HepG2 (cell line): ENCODE results near the gene RPRD2. TPM values are rescaled to one million over a fixed set of nuclear protein-coding genes. Genes with fewer than 3 reads are reported as not detected.
A peak's percentile ranks its signal among the peaks of the same experiment; 100 is the strongest.

Experiments used
- ATAC-seq: fragments of 200-7000 bp; cut with Tn5 transposase; 3 replicates; pipeline ENCODE4 v1.9.1; 2020; ENCODE audit warnings: mild to moderate bottlenecking, moderate library complexity
- BruUV-seq: library from RNA; stranded (reverse); fragments of 400-500 nt; replicated peaks from 2 replicates; lab custom pipeline; 2021; lab: Mats Ljungman, UMichigan
- CTCF ChIA-PET: fragments of 300-600 bp; formaldehyde crosslinking; extraction: SDS; loops from one replicate; lab custom pipeline; 2021; ENCODE audit warnings: low total read pairs, inconsistent platforms, low intra/inter-chr PET ratio; lab: Yijun Ruan, JAX
- POLR2A ChIA-PET: fragments of 350-600 bp; sonication (Branson Sonifier 250); formaldehyde crosslinking; loops from one replicate; lab custom pipeline; 2020; ENCODE audit warnings: antibody characterized with exemption, inconsistent platforms; lab: Yijun Ruan, JAX
- DNase-seq: peaks from one replicate; pipeline ENCODE4 v3.0.0-alpha.2; 2015; ENCODE audit warnings: low spot score
- FAIRE-seq: peaks from 3 replicates; lab custom pipeline; 2011; peaks lifted over from hg19 to GRCh38; lab: Jason Lieb, UNC
- H2AFZ ChIP-seq: one replicate; pipeline ENCODE4 v1.6.1; 2011; ENCODE audit warnings: low read length, inconsistent platforms
- H3K27ac ChIP-seq: fragments of 300-600 bp; 3 replicates; pipeline ENCODE4 v1.8.0; 2011; ENCODE audit warnings: mixed run types, mild to moderate bottlenecking, mixed read lengths, low read length, inconsistent platforms; ENCODE audit not compliant: insufficient read depth; ENCODE audit errors: extremely low read length
- H3K27me3 ChIP-seq, 2 experiments: fragments of 200-600 bp in 1 of 2; 2 replicates in 1 of 2; 3 replicates in 1 of 2; pipeline versions ENCODE4 v1.6.0 to v1.8.0; 2011; ENCODE audit warnings: low read length in 2 of 2, mild to moderate bottlenecking in 2 of 2, moderate library complexity in 2 of 2, inconsistent platforms in 1 of 2; ENCODE audit not compliant: insufficient read depth in 2 of 2, control insufficient read depth in 1 of 2
- H3K36me3 ChIP-seq, 2 experiments: fragments of 200-600 bp in 1 of 2; replicated peaks in 1 of 2; 2 replicates in 1 of 2; 3 replicates in 1 of 2; pipeline versions ENCODE4 v1.5.1 to v1.8.0; 2011; ENCODE audit warnings: low read length in 2 of 2, inconsistent platforms in 1 of 2; ENCODE audit not compliant: insufficient read depth in 2 of 2, control insufficient read depth in 1 of 2
- H3K4me1 ChIP-seq: 2 replicates; pipeline ENCODE4 v1.5.1; 2012; ENCODE audit warnings: low read length, inconsistent platforms; ENCODE audit not compliant: insufficient read depth
- H3K4me2 ChIP-seq: 2 replicates; pipeline ENCODE4 v1.6.0; 2011; ENCODE audit warnings: low read depth, low read length, inconsistent platforms
- H3K4me3 ChIP-seq, 3 experiments: fragments of 200-600 bp in 1 of 3; sonication (generic), shearing (Covaris generic) in 1 of 3; replicated peaks in 1 of 3; 2 replicates each; pipeline ENCODE4 v1.5.1; 2011 to 2016; ENCODE audit warnings: low read length in 3 of 3, inconsistent platforms in 2 of 3, low read depth in 2 of 3, mild to moderate bottlenecking in 2 of 3, control low read depth in 1 of 3, mixed read lengths in 1 of 3; ENCODE audit not compliant: insufficient read depth in 1 of 3
- H3K79me2 ChIP-seq: one replicate; pipeline ENCODE4 v1.6.1; 2011; ENCODE audit warnings: low read length, inconsistent platforms; ENCODE audit not compliant: insufficient read depth
- H3K9ac ChIP-seq: 2 replicates; pipeline ENCODE4 v1.6.0; 2011; ENCODE audit warnings: mild to moderate bottlenecking, low read depth, low read length, inconsistent platforms; ENCODE audit not compliant: insufficient read depth
- H3K9me3 ChIP-seq: 2 replicates; pipeline ENCODE4 v1.5.1; 2012; ENCODE audit warnings: mild to moderate bottlenecking, low read length
- H4K20me1 ChIP-seq: 2 replicates; pipeline ENCODE4 v1.6.0; 2011; ENCODE audit warnings: inconsistent platforms, mild to moderate bottlenecking, low read length, moderate library complexity; ENCODE audit not compliant: insufficient read depth
- AHDC1 ChIP-seq: sonication (generic); formaldehyde crosslinking; IDR thresholded peaks from 2 replicates; pipeline ENCODE4 v1.5.1; 2020; ENCODE audit warnings: mild to moderate bottlenecking, missing genetic modification reagents, borderline replicate concordance
- ARID5B ChIP-seq: IDR thresholded peaks from 2 replicates; pipeline ENCODE4 v1.4.0; 2020; ENCODE audit warnings: mild to moderate bottlenecking, missing genetic modification reagents
- GFI1 ChIP-seq: sonication (generic); formaldehyde crosslinking; IDR thresholded peaks from 2 replicates; pipeline ENCODE4 v1.5.0; 2020; ENCODE audit warnings: missing genetic modification reagents, mild to moderate bottlenecking, borderline replicate concordance
- HMG20B ChIP-seq: conservative IDR thresholded peaks from 2 replicates; pipeline ENCODE4 v1.6.1; 2016; ENCODE audit warnings: missing genetic modification reagents, missing compliant biosample characterization
- ISL2 ChIP-seq: sonication (generic); formaldehyde crosslinking; IDR thresholded peaks from 2 replicates; pipeline ENCODE4 v1.5.0; 2020; ENCODE audit warnings: missing genetic modification reagents
- KDM6A ChIP-seq: IDR thresholded peaks from 2 replicates; pipeline ENCODE4 v1.6.1; 2016; ENCODE audit warnings: low read depth
- MIER3 ChIP-seq: IDR thresholded peaks from 2 replicates; pipeline ENCODE4 v1.6.1; 2016; ENCODE audit warnings: missing compliant biosample characterization, borderline replicate concordance
- NBN ChIP-seq: fragments of 450-650 bp; conservative IDR thresholded peaks from 2 replicates; pipeline ENCODE4 v1.6.1; 2017
- SRF ChIP-seq: IDR thresholded peaks from 2 replicates; pipeline ENCODE4 v1.6.1; 2011; ENCODE audit warnings: mild to moderate bottlenecking, low read depth, low read length, moderate library complexity
- THRA ChIP-seq: sonication (generic); formaldehyde crosslinking; IDR thresholded peaks from 2 replicates; pipeline ENCODE4 v1.4.0; 2020; ENCODE audit warnings: missing genetic modification reagents, borderline replicate concordance
- ZNF30 ChIP-seq: sonication (generic); formaldehyde crosslinking; IDR thresholded peaks from 2 replicates; pipeline ENCODE4 v1.5.0; 2020; ENCODE audit warnings: mild to moderate bottlenecking, missing genetic modification reagents
- ZNF446 ChIP-seq: sonication (generic); formaldehyde crosslinking; IDR thresholded peaks from 2 replicates; pipeline ENCODE4 v1.5.0; 2020; ENCODE audit warnings: mild to moderate bottlenecking, missing genetic modification reagents
- ZNF790 ChIP-seq: sonication (generic); formaldehyde crosslinking; IDR thresholded peaks from 2 replicates; pipeline ENCODE4 v1.8.0; 2022; ENCODE audit warnings: missing genetic modification reagents, mild to moderate bottlenecking, borderline replicate concordance
- ZSCAN25 ChIP-seq: sonication (generic); formaldehyde crosslinking; IDR thresholded peaks from 2 replicates; pipeline ENCODE4 v1.8.0; 2022; ENCODE audit warnings: mild to moderate bottlenecking, missing genetic modification reagents
- WGBS: methylation state at CpG from one replicate; pipeline ENCODE4 v1.1.6; 2017; ENCODE audit warnings: low lambda C conversion rate; 5-methylcytosine and 5-hydroxymethylcytosine counted together
- in situ Hi-C: cut with HindIII; loops from 2 replicates; pipeline ENCODE4 v1.10.0; 2017; ENCODE audit warnings: low pct_unique_long_range_greater_than_20kb; ENCODE audit not compliant: extremely low pct_ligation_motif_present
- intact Hi-C: fragments of 100-400 bp; cut with micrococcal nuclease; formaldehyde crosslinking; loops from one replicate; pipeline ENCODE4 v1.10.0; 2022; ENCODE audit not compliant: unreplicated experiment
- polyA plus RNA-seq, 8 experiments: library from polyadenylated mRNA; depleted of rRNA in 3 of 8; stranded (reverse) in 7 of 8; unstranded in 1 of 8; fragments of >200 nt; fragmentation: Illumina TruSeq in 4 of 8; extraction: Trizol in 4 of 8; gene quantifications; 2 replicates each; pipeline versions ENCODE4 v1.2.1 to v1.2.3, GENCODE V29; 2011 to 2016; ENCODE audit warnings: low read depth in 4 of 8, missing spikeins in 1 of 8, mixed read lengths in 1 of 8; ENCODE audit not compliant: insufficient read depth in 1 of 8
- total RNA-seq, 5 experiments: library from RNA; depleted of rRNA; stranded (reverse); fragments of >200 nt; fragmentation: Illumina TruSeq; extraction: Trizol; gene quantifications; 2 replicates each; pipeline ENCODE4 v1.2.3, GENCODE V29; 2016; ENCODE audit warnings: low read depth in 1 of 5

Gene RPRD2
- total and polyA plus RNA-seq, 2 of the 13 experiments (the other 11 are each of a cell fraction or from before 2014, with no cell fraction given) = 8.0 to 8.9 TPM

GRCh38 chr1:150410582-150411101 lies 46.7 kb downstream of the RPRD2 start:
- Histone ChIP-seq H3K27me3 (no peaks in the 10 kb centered on the region), H3K4me2 (peak overlapping the region; percentile 75), H3K4me1 (peaks cover 66% of the 10 kb centered on the region), H3K4me3 (peak overlapping the region in 2 of 3 experiments; percentile 30 to 50; a peak in 3 of 6 replicates), H3K27ac (peak overlapping the region; percentile 75), H3K9ac (peak overlapping the region; percentile 13; the same call in 1 of the 2 replicates), H3K36me3 (no peaks in the 10 kb centered on the region), H4K20me1 (peaks cover 37% of the 10 kb centered on the region), H2AFZ (no peak overlapping the region), H3K79me2 (peaks cover 80% of the 10 kb centered on the region), H3K9me3 (no peaks in the 10 kb centered on the region)
- intact Hi-C loops (loop anchor here (2.0 kb wide), 1 partner anchor 46 kb away; the partner anchor contains the start of gene RPRD2), in situ Hi-C loops (loop anchor here (10.0 kb wide), 1 partner anchor 46 kb away; the partner anchor contains the start of gene RPRD2)
- ChIA-PET CTCF (no interaction called here), POLR2A (interaction anchor here (0.6 to 2.7 kb wide), 3 partner anchors 21 to 47 kb away, joined by 3 to 27 read pairs (median 6); partner anchors contain the start of gene RPRD2)
- BruUV-seq = no TSS peak
- DNase-seq (peak; percentile 99), ATAC-seq (peak; percentile 95), FAIRE-seq (peak; percentile 100)
- WGBS = 0% methylated on average over 6 of the region's 6 CpGs
- TF ChIP-seq KDM6A = peak; percentile 80
- peak; percentile 76; the same call in 1 of the 2 replicates for TF ChIP-seq HMG20B (CRISPR knock-in tag)
- TF ChIP-seq ZNF30 = no peak
- no peak for TF ChIP-seq ZSCAN25 (CRISPR knock-in tag)
- TF ChIP-seq MIER3 (CRISPR knock-in tag) = peak; percentile 82; the same call in 1 of the 2 replicates
- TF ChIP-seq ZNF790 (CRISPR knock-in tag) = no peak
- TF ChIP-seq AHDC1 (CRISPR knock-in tag) = peak; percentile 84
- TF ChIP-seq GFI1 (CRISPR knock-in tag) = peak; percentile 89
- no peak for TF ChIP-seq ZNF446
- peak; percentile 99 for TF ChIP-seq ARID5B
- no peak for TF ChIP-seq NBN
- peak; percentile 79 for TF ChIP-seq ISL2
- TF ChIP-seq THRA (CRISPR knock-in tag) = peak; percentile 92
- TF ChIP-seq SRF = no peak
